Measurements from ENCODE around the gene SPPL2C.

The SPPL2C gene

DNA sequence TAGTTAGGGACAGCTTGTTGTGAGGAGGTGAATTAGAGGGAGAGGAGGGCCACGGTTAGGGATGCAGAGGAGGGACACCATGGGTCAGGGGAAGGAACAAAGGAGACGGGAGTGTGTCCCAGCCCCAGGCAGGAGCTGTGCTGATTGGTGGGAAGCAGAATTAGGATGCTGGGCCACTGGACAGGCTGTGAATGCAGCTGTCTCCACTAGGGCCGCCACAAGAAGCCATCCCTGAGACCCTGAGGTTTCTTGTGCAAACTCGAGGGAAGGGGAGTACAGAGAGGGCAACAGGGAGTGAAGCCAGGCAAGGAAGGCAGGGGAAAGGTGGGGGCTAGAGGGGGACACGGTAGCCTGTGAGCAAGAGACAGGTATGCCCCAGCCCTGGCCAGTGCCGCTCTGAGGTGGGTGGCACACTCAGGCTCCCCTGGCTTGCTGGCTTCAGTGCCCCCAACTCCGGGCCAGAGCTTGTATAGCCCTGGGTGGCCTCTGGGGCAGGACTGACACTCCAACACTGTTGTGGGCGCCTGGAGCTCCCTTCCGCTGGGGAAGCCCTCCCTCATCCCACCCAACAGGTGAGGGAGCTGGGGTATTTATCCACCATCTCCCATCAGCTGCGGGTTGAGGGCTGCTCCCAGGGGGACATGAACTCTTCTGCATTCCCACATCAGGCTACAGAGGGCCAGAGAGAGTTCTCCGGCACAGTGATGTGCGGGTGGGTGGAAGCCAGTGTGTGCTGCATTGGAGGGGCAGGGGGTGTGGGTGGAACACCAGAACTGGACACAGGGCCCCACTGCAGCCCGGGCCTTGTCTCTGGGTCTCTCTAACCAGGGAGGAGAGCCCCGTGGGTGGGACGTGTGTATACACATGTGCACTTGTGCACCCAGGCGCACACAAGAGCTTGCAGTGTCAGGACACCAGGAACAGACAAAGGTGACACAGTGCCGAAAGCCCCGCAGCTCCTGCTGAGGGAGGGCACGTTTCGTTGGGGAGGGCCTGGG lies 8.3 kb upstream of the SPPL2C start:
- no peaks in the 10 kb centered on the region for H3K27me3 ChIP-seq (ENCODE audit: low read length)
- no peak overlapping the region for H3K4me3 ChIP-seq (ENCODE audit: insufficient read depth, low read length, poor library complexity, severe bottlenecking)
- no peaks in the 10 kb centered on the region for H3K9me3 ChIP-seq (ENCODE audit: insufficient read depth, low read length)
- no peaks in the 10 kb centered on the region for H3F3A ChIP-seq (ENCODE audit: insufficient read depth)
- no peaks in the 10 kb centered on the region for H4K20me1 ChIP-seq (ENCODE audit: low read depth, low read length)
- H3K4me2 ChIP-seq (ENCODE audit: low read depth, low read length, poor library complexity, severe bottlenecking) = no peak overlapping the region
- no peak overlapping the region for H2AFZ ChIP-seq (ENCODE audit: low read depth, low read length, severe bottlenecking)
- H3K9ac ChIP-seq (ENCODE audit: low read length) = no peak overlapping the region
- no peaks in the 10 kb centered on the region for H3K9me2 ChIP-seq (replicated peaks; ENCODE audit: insufficient read depth, low read length)
- no peaks in the 10 kb centered on the region for H3K79me2 ChIP-seq (ENCODE audit: insufficient read depth, low read length)
- TF ChIP-seq EZH2phosphoT487 (conservative IDR thresholded peaks at IDR 0.05; ENCODE audit: low read length) (no peak), CTCF (IDR thresholded peaks at IDR 0.05; ENCODE audit: insufficient read depth, low read length, poor library complexity, severe bottlenecking) (no peak)
- H3K27ac ChIP-seq (ENCODE audit: low read depth, low read length) = no peak overlapping the region
- no peaks in the 10 kb centered on the region for H3K36me3 ChIP-seq (ENCODE audit: low read length)

DNA sequence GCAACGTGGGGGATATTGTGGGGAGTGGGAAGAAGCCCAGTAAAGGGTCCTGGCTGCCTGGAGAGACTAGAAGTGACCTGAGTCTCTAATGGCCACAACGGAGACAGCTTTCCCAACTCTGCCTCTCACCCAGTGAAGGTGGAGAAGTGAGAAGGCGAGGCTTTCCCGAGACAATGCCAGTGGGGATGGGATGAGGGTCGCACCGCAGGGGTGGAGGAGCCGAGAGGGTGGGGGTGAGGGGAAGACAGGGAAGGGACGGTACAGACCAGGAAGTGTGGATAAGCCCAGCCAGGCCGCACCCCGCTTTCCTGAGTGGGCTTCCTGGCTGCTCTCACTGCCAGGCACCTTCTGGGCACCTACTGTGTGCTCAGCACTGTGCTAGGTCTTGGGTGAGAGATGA lies 7.5 kb upstream of the SPPL2C start:
- Histone ChIP-seq H3K4me3 (ENCODE audit: insufficient read depth, low read length, poor library complexity, severe bottlenecking) (no peak overlapping the region), H3K9me2 (replicated peaks; ENCODE audit: insufficient read depth, low read length) (no peaks in the 10 kb centered on the region), H3K9me3 (ENCODE audit: insufficient read depth, low read length) (no peaks in the 10 kb centered on the region), H2AFZ (ENCODE audit: low read depth, low read length, severe bottlenecking) (no peak overlapping the region), H3K36me3 (ENCODE audit: low read length) (no peaks in the 10 kb centered on the region), H3F3A (ENCODE audit: insufficient read depth) (no peaks in the 10 kb centered on the region), H3K79me2 (ENCODE audit: insufficient read depth, low read length) (no peaks in the 10 kb centered on the region), H3K9ac (ENCODE audit: low read length) (no peak overlapping the region), H3K27ac (ENCODE audit: low read depth, low read length) (no peak overlapping the region), H4K20me1 (ENCODE audit: low read depth, low read length) (no peaks in the 10 kb centered on the region), H3K4me2 (ENCODE audit: low read depth, low read length, poor library complexity, severe bottlenecking) (no peak overlapping the region), H3K27me3 (ENCODE audit: low read length) (no peaks in the 10 kb centered on the region)
- TF ChIP-seq EZH2phosphoT487 (conservative IDR thresholded peaks at IDR 0.05; ENCODE audit: low read length) = no peak
- no peak for TF ChIP-seq CTCF (IDR thresholded peaks at IDR 0.05; ENCODE audit: insufficient read depth, low read length, poor library complexity, severe bottlenecking)

GRCh38 chr17:45837603-45838002 lies 7.1 kb upstream of the SPPL2C start:
- no peaks in the 10 kb centered on the region for H3K36me3 ChIP-seq (ENCODE audit: low read length)
- no peak overlapping the region for H2AFZ ChIP-seq (ENCODE audit: low read depth, low read length, severe bottlenecking)
- no peaks in the 10 kb centered on the region for H3F3A ChIP-seq (ENCODE audit: insufficient read depth)
- H3K9ac ChIP-seq (ENCODE audit: low read length) = no peak overlapping the region
- H3K27me3 ChIP-seq (ENCODE audit: low read length) = no peaks in the 10 kb centered on the region
- no peak overlapping the region for H3K27ac ChIP-seq (ENCODE audit: low read depth, low read length)
- no peak overlapping the region for H3K4me2 ChIP-seq (ENCODE audit: low read depth, low read length, poor library complexity, severe bottlenecking)
- no peaks in the 10 kb centered on the region for H4K20me1 ChIP-seq (ENCODE audit: low read depth, low read length)
- H3K4me3 ChIP-seq (ENCODE audit: insufficient read depth, low read length, poor library complexity, severe bottlenecking) = no peak overlapping the region
- TF ChIP-seq CTCF (IDR thresholded peaks at IDR 0.05; ENCODE audit: insufficient read depth, low read length, poor library complexity, severe bottlenecking) (no peak), EZH2phosphoT487 (conservative IDR thresholded peaks at IDR 0.05; ENCODE audit: low read length) (no peak)
- H3K79me2 ChIP-seq (ENCODE audit: insufficient read depth, low read length) = no peaks in the 10 kb centered on the region
- H3K9me3 ChIP-seq (ENCODE audit: insufficient read depth, low read length) = no peaks in the 10 kb centered on the region
- no peaks in the 10 kb centered on the region for H3K9me2 ChIP-seq (replicated peaks; ENCODE audit: insufficient read depth, low read length)
